Duodenal mucosa (tissue), 2 donors: Measurements from ENCODE around the gene VAV2.

Experiments
- H3K27ac ChIP-seq: one replicate; pipeline ENCODE4 v1.7.0; 2013; ENCODE audit warnings: low read depth, low read length
- H3K27me3 ChIP-seq, 2 donors: one replicate each; pipeline ENCODE4 v1.7.0; 2013; ENCODE audit warnings: low read length in 2 of 2, control low read depth in 1 of 2; ENCODE audit not compliant: insufficient read depth in 2 of 2, control insufficient read depth in 1 of 2
- H3K36me3 ChIP-seq, 2 donors: one replicate each; pipeline ENCODE4 v1.7.0; 2013; ENCODE audit warnings: low read length in 2 of 2, control low read depth in 1 of 2; ENCODE audit not compliant: insufficient read depth in 2 of 2, control insufficient read depth in 1 of 2
- H3K4me1 ChIP-seq, 2 donors: one replicate each; pipeline ENCODE4 v1.7.0; 2013; ENCODE audit warnings: low read length in 2 of 2, control low read depth in 1 of 2; ENCODE audit not compliant: insufficient read depth in 2 of 2, control insufficient read depth in 1 of 2
- H3K4me3 ChIP-seq, 2 donors: one replicate each; pipeline ENCODE4 v1.7.0; 2013; ENCODE audit warnings: low read length in 2 of 2, low read depth in 1 of 2
- H3K9ac ChIP-seq, 2 donors: one replicate each; pipeline ENCODE4 v1.7.0; 2013; ENCODE audit warnings: low read length in 2 of 2, low read depth in 1 of 2
- H3K9me3 ChIP-seq, 2 donors: one replicate each; pipeline ENCODE4 v1.7.0; 2013; ENCODE audit warnings: low read length in 2 of 2, control low read depth in 1 of 2; ENCODE audit not compliant: control insufficient read depth in 1 of 2

VAV2 gene

GRCh38 chr9:133915534-133916158, 76.5 kb downstream of the VAV2 start:
- no peaks in the 10 kb centered on the region for H3K9me3 ChIP-seq
- no peaks in the 10 kb centered on the region for H3K27me3 ChIP-seq
- H3K9ac ChIP-seq, result no peak overlapping the region
- H3K36me3 ChIP-seq, result peaks cover 0 to 4% of the 10 kb centered on the region in 2 donors
- peaks cover 19 to 34% of the 10 kb centered on the region in 2 donors for H3K4me1 ChIP-seq
- no peak overlapping the region for H3K27ac ChIP-seq
- H3K4me3 ChIP-seq, result no peak overlapping the region

- no peak overlapping the region for H3K4me3 ChIP-seq
- H3K27ac ChIP-seq, result no peak overlapping the region
- no peaks in the 10 kb centered on the region for H3K9me3 ChIP-seq
- H3K9ac ChIP-seq, result peak overlapping the region in 1 of 2 donors; percentile 15
- peaks cover 19 to 34% of the 10 kb centered on the region in 2 donors for H3K4me1 ChIP-seq
- no peaks in the 10 kb centered on the region for H3K27me3 ChIP-seq
- H3K36me3 ChIP-seq, result peaks cover 0 to 4% of the 10 kb centered on the region in 2 donors
Measured at GRCh38 chr9:133914442-133915342, 77.4 kb downstream of the VAV2 start.

DNA sequence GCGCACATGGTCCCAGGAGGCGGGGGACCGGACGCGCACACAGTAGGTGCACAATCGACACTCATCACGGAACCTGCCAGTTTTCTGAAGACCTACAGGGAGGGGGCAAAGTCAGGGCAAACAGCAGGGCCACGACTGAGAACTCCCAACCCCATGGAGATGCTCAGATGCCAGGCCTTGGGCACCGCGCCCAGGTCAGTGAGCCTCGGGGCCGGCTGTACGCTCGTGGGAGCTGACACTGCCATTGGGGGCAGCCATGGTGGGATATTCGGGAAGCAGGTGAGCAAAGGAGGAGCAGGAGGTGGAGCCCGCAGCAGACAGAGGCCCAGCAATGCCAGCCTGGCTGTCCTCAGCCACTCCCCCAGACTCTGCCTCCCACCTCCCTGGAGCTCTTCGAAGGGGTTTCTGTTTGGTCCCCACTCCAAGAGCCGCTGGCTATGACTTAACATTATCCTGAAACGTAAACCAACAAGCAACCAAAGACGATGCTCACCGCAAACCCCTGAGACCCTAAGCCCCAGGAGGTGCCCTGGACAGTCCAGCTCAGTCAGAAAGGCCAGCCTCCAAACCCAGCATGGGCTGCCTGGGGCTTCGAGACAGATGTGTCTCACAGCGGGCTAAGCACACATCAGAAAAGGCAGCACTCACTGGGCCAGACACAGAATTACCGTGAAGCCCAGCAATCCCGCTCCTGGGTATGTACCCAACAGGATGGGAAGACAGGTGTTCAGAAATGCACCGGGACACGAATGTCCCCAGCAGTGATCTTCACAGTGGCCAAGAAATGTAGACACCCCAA, 78.4 kb downstream of the VAV2 start:
- no peak overlapping the region for H3K9ac ChIP-seq
- H3K9me3 ChIP-seq, result no peaks in the 10 kb centered on the region
- H3K4me3 ChIP-seq, result no peak overlapping the region
- H3K4me1 ChIP-seq, result peaks cover 19 to 34% of the 10 kb centered on the region in 2 donors
- no peaks in the 10 kb centered on the region for H3K27me3 ChIP-seq
- H3K27ac ChIP-seq, result no peak overlapping the region
- peaks cover 0 to 4% of the 10 kb centered on the region in 2 donors for H3K36me3 ChIP-seq

- peaks cover 15 to 20% of the 10 kb centered on the region in 2 donors for H3K4me1 ChIP-seq
- no peaks in the 10 kb centered on the region for H3K9me3 ChIP-seq
- H3K27ac ChIP-seq, result no peak overlapping the region
- H3K4me3 ChIP-seq, result no peak overlapping the region
- peaks cover 0 to 4% of the 10 kb centered on the region in 2 donors for H3K36me3 ChIP-seq
- no peak overlapping the region for H3K9ac ChIP-seq
- H3K27me3 ChIP-seq, result no peaks in the 10 kb centered on the region
Measured at GRCh38 chr9:133910855-133911514, 81.1 kb downstream of the VAV2 start.

GRCh38 chr9:133906932-133907910, 84.9 kb downstream of the VAV2 start:
- Histone ChIP-seq H3K9ac (no peak overlapping the region), H3K9me3 (no peaks in the 10 kb centered on the region), H3K27me3 (no peaks in the 10 kb centered on the region), H3K4me3 (no peak overlapping the region), H3K27ac (no peak overlapping the region), H3K36me3 (no peaks in the 10 kb centered on the region), H3K4me1 (peaks cover 0 to 7% of the 10 kb centered on the region in 2 donors)

- peaks cover 0 to 1% of the 10 kb centered on the region in 2 donors for H3K4me1 ChIP-seq
- no peaks in the 10 kb centered on the region for H3K36me3 ChIP-seq
- no peaks in the 10 kb centered on the region for H3K9me3 ChIP-seq
- no peak overlapping the region for H3K27ac ChIP-seq
- no peak overlapping the region for H3K9ac ChIP-seq
- H3K27me3 ChIP-seq, result no peaks in the 10 kb centered on the region
- no peak overlapping the region for H3K4me3 ChIP-seq
Measured at GRCh38 chr9:133906218-133906617, 85.9 kb downstream of the VAV2 start.

GRCh38 chr9:133905493-133905892, 86.6 kb downstream of the VAV2 start:
- no peak overlapping the region for H3K9ac ChIP-seq
- no peak overlapping the region for H3K4me3 ChIP-seq

DNA sequence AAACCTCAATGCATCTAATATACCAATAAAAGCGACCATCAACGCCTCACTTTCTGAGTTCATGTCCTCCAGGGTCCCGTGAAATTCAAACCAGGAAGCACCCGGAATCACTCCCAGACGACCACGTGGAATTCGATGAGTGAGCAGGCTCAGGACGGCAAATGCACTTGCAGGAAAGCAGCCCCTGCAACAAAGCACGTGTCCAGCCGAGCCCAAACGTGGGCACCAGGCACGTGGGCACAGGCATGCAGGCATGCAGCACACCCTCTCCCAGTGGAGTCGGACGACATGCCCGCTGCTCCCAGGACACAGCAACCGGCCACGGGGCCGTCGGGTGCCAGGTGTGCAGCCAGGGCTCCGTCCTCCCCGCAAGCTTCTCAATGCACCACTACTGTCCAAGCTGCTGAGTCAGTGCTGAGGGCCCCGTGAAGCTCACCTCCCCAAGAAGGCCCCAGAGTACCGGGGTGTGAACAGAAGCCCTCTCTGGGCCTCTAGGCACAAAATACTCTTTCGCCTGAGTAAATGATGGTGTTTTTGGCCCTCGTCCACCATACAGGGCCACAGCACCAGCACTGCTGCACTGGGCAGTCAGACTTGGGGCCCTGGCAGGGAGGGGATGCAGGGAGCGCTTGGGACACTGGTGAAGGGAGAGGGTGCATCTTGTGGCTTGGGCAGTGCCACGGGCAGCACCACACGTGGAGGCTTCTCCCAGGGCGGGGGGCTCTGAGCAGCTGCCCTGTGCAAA, 87.6 kb downstream of the VAV2 start:
- Histone ChIP-seq H3K36me3 (no peaks in the 10 kb centered on the region), H3K27ac (no peak overlapping the region), H3K4me1 (no peaks in the 10 kb centered on the region), H3K27me3 (no peaks in the 10 kb centered on the region), H3K4me3 (no peak overlapping the region), H3K9me3 (no peaks in the 10 kb centered on the region), H3K9ac (no peak overlapping the region)

More at GRCh38 chr9:133905493-133905892, 86.6 kb downstream of the VAV2 start:
- H3K27me3 ChIP-seq, result no peaks in the 10 kb centered on the region
- no peaks in the 10 kb centered on the region for H3K4me1 ChIP-seq
- H3K9me3 ChIP-seq, result no peaks in the 10 kb centered on the region
- no peaks in the 10 kb centered on the region for H3K36me3 ChIP-seq
- no peak overlapping the region for H3K27ac ChIP-seq
